Spleen (tissue), 7 donors: Measurements from ENCODE around the gene LBX2.

Source experiments
- CTCF ChIP-seq, 11 experiments: fragments of 200-600 bp in 7 of 11; fragments of 450-650 bp in 4 of 11; sonication (generic) in 4 of 11; IDR thresholded peaks in 8 of 11; conservative IDR thresholded peaks in 3 of 11; 1 replicate in 7 of 11; 2 replicates in 4 of 11; pipeline versions ENCODE4 v1.4.0 to v1.8.0; 2016 to 2021; ENCODE audit warnings: antibody characterized with exemption in 11 of 11, inconsistent platforms in 4 of 11, mild to moderate bottlenecking in 1 of 11
- POLR2A ChIP-seq, 3 donors: fragments of 450-650 bp; IDR thresholded peaks; one replicate each; pipeline ENCODE4 v1.5.1; 2017; ENCODE audit warnings: antibody characterized with exemption in 3 of 3, mild to moderate bottlenecking in 1 of 3
- donor health status: DM: no; HTN: no; CAD: no; lungs with moderate emphysema.
- donor health status: DM: no; HTN: no; CAD: no.
- donor health status: DM: no; HTN: no; CAD: no.

- TF ChIP-seq CTCF (IDR thresholded peaks at IDR 0.05 in 8 of 11, conservative IDR thresholded peaks at IDR 0.05 in 3 of 11) (no peak), POLR2A (IDR thresholded peaks at IDR 0.05) (no peak)
Observed at GRCh38 chr2:74496997-74497776, 2.2 kb downstream of the LBX2 start.
